Lower leg skin (tissue), 3 donors: Measurements from ENCODE around the gene PLEKHJ1.

ENCODE experiments used
- CTCF ChIP-seq, 3 donors: fragments of 450-650 bp; IDR thresholded peaks; one replicate each; pipeline ENCODE4 v1.5.1; 2016; ENCODE audit warnings: antibody characterized with exemption in 3 of 3, mild to moderate bottlenecking in 3 of 3, moderate library complexity in 2 of 3
- POLR2A ChIP-seq, 2 donors: fragments of 450-650 bp; IDR thresholded peaks; one replicate each; pipeline ENCODE4 v1.6.1; 2016 to 2017; ENCODE audit warnings: antibody characterized with exemption in 2 of 2, mild to moderate bottlenecking in 1 of 2, moderate library complexity in 1 of 2

- TF ChIP-seq POLR2A (IDR thresholded peaks at IDR 0.05) (no peak), CTCF (IDR thresholded peaks at IDR 0.05) (no peak)
These were observed 9.9 kb downstream of the PLEKHJ1 start for GRCh38 chr19:2226051-2226839.
